Right renal pelvis (tissue), 4 donors: Measurements from ENCODE around the gene YIPF3. TPM values are rescaled to one million over a fixed set of nuclear protein-coding genes. Genes with fewer than 3 reads are reported as not detected.
"Not testable (repeated sequence)": the region's sequence is repeated elsewhere in the genome, so short reads cannot be mapped to it uniquely, and the experiment has no call there.

Experiments
- DNase-seq, 4 donors: peaks; one replicate each; pipeline ENCODE4 v3.0.0-alpha.2; 2013; ENCODE audit warnings: low read depth in 4 of 4, low spot score in 3 of 4, missing footprints in 1 of 4
- polyA plus RNA-seq, 4 donors: library from polyadenylated mRNA; unstranded; fragments of 120-200 nt; gene quantifications; one replicate each; pipeline ENCODE4 v1.2.1, GENCODE V29; 2013; ENCODE audit not compliant: insufficient read length in 4 of 4

The YIPF3 gene
- 100 to 1,000 TPM; 146 to 162 (median 153) TPM for polyA plus RNA-seq

- DNase-seq = peak; percentile 98 to 99 (median 98)
These were observed at the start of gene YIPF3, which contains the start of gene POLR1C for GRCh38 chr6:43516697-43517504. YIPF3 (minus strand) TSS chr6:43516926; CDS start chr6:43516807, 119 bp downstream. POLR1C (plus strand) TSS chr6:43517089; CDS start chr6:43517110, 21 bp downstream.

DNA sequence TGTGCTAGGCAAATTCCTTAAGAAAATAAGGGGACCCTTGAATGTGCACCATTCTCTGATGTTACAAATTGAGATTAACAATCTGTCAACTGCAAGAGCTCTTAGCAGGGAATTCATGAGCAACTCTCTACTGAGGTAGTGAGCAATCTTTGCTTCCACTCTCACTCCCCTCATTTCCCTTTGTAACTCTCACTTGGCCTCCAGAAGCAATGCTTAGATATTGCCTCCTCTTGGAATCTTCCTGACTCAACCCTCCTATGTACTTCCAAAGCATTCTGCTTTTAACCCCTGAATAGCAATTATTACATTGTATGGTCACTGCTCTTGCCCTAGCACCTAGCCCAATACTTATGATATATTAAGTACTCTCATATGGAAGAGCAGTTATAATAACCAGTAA lies 42.6 kb upstream of the YIPF3 start:
- DNase-seq = no peak

DNA sequence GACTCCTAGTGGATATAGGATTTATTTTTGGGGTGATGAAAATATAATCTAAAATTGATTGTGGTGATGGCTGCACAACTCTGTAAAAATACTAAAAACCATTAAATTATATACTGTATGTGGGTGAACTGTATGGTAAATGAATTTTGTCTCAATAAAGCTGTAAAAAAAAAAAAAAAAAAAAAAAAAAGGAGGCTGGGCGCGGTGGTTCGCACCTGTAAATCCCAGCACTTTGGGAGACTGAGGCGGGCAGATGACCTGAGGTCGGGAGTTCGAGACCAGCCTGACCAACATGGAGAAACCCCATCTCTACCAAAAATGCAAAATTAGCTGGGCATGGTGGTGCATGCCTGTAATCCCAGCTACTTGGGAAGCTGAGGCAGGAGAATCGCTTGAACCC lies 40.9 kb upstream of the YIPF3 start:
- DNase-seq = not testable (repeated sequence)

DNA sequence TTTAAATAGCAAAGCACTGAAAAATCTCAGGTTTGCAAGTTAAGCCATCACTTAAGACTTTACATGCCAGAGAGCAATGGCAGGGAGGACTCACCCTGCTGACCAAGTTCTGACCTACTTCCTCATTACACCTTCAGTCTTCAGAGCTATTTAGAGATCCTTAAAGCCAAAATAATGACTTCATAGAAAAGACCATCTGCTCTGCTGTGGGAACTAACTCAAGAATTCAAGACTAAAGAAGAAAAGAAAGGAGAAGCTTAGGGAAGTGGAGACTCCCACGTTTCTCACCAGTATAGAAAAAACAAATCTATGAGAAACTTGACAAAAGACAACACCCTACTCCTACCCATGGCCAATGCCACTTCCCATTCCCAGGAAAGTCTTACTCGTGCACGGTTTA lies 30.5 kb upstream of the YIPF3 start:
- DNase-seq = no peak

- DNase-seq = no peak
These were observed 27.7 kb upstream of the YIPF3 start for GRCh38 chr6:43544461-43544860.

- DNase-seq = no peak
These were observed 25.2 kb upstream of the YIPF3 start for GRCh38 chr6:43541774-43542471.

GRCh38 chr6:43540507-43540906 lies 23.8 kb upstream of the YIPF3 start:
- DNase-seq = no peak

- not testable (repeated sequence) for DNase-seq
These were observed 22.7 kb upstream of the YIPF3 start for GRCh38 chr6:43539409-43539808.

DNA sequence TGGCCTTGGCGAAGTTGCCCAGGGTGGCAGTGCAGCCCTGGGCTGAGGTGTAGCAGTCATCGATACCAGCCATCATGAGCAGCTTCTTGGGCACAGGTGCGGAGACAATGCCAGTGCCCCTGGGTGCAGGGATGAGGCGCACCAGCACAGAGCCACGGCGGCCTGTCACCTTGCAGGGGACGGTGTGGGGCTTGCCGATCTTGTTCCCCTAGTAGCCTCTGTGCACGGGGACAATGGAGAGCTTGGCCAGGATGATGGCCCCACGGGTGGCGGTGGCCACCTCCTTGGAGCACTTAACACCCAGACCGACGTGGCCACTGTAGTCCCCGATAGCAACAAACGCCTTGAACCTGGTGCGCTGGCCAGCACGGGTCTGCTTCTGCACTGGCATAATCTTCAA lies 22.3 kb upstream of the YIPF3 start:
- DNase-seq = not testable (repeated sequence)

- DNase-seq = no peak
These were observed 15.5 kb upstream of the YIPF3 start for GRCh38 chr6:43532201-43532600.

DNA sequence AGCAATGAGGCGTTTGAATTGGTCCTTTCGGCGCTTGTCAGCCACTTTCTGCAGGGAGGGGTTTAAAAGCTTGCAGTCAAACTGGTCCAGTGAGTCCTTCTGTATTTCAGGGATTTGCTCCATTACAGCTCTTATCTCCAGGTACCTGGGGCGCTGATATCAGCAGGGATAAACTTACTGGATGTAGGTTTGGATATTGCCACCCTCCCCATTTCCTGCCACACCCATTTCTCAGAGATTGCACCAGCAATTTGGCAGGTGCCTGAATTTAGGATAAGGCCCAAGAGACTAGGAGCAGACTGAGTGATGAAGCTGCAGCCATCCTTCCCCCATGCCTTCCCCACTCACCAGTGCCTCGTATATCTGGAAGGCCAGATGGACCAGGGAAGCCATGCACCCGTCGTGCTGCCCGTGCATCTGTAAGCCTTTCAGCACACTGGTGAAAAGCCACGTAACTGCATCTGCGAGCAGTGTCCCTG lies 7.8 kb upstream of the YIPF3 start:
- DNase-seq = no peak

DNA sequence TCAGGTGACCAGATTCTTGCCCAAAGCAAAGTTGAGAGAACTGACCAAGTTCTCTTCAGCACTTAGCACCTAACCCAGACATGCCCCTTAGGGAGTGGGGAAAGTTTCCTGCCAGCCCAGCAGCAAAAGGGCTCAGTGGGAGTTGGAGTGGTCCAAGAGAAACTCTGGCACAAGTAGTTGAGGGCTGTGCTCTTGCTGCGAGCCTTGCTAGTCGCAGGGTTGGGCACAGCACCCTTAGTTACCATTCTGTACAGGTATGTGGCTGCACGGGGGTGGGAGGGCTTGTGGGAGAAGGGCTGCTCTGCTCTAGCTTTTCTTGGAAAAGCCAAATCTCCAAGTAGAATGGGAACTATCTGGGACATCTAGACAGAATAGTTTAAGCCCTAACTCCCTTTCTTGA lies 6.6 kb upstream of the YIPF3 start:
- no peak for DNase-seq

- no peak for DNase-seq
These were observed 6.0 kb upstream of the YIPF3 start for GRCh38 chr6:43522547-43523261.

GRCh38 chr6:43521836-43522235 lies 5.1 kb upstream of the YIPF3 start:
- no peak for DNase-seq

GRCh38 chr6:43520097-43520496 lies 3.4 kb upstream of the YIPF3 start:
- DNase-seq = no peak

DNA sequence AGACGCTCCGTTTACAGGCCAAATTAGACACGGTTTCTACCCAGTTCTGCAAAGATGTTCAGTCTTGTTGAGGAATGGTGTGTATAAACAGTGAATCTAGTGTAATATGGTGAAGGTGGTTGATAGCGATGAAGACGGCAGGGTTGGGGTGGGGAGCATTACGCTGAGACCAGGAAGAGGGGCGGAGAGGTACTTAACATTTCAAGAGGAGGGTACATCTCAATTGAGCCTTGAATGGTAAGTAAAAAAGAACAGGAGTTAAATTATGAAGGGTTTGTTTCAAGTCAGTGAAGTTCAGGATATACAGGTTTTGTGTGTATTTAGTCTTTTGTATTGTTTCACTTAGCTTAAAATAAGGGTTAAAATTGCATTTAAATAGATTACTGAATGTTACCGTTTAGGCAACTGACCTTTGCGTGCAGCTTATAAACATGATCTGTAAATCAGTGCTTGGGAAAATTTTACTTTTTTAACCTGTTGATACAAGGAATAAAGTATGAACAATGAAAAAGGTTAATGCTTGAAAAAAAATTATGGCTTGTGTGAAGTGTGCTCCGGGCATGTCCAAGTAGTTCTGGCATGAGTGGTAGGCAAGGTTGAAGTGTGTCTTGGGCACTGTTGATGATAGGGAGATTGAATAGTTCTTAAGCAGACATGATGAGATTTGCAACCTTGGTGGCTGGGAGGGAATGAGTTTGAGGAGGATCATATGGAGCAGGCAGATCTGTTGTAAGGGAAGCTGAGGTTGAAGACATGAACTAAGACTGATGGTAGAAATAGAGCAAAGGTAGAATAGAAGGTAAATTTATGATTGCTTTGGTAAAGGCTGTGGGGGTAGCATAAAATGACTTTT lies 1.0 kb upstream of the YIPF3 start:
- DNase-seq = no peak

- DNase-seq = no peak
These were observed 394 bp downstream of the YIPF3 start for GRCh38 chr6:43516367-43516696.

DNA sequence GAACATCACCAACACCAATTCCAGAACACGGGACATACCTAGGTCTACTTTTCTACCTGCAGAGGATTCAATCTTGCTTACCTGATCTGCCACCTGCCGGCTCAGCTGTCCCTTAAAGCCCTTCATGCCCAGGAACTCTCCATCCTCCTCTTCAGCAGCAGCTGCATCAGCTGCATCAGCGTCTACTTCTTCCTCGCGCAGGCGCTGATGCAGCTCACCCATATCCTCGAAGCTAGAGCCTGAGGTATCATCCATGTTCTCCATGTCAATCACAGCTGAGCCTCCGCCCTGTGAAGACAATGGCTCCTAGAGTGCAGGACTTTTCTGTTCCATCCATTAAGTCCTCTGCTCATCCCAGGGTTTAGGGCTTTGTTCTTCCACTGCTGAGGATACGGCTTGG lies 918 bp downstream of the YIPF3 start:
- no peak for DNase-seq

DNA sequence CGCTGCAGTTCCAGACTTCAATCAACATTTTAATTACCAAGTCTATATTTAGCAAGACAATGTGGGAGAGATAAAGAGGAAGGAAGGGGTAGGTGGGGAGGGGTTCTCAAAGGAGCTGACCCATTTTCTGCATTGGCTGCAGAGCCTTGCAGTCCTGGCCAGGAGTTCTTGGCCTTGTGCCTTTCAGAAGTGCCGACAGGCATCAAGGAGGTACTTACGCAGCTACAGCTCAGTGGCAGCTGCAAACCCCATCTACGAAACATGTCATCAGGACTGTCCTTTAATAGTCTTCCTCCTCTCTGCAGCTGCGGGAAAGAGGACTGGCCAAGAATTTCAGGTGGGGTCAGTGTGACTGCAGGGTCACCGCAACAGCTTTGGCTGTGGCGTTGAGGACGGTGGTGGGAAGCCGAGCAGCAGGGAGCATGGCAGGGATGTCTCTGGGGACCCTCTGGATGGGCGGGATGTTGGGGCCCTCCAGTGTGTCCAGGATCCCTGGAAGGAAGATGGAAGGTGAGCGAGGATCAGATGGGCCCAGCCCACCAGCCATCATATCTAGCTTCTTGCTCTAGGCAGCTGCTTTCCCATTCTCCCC lies 4.8 kb downstream of the YIPF3 start:
- no peak for DNase-seq

GRCh38 chr6:43510827-43511163 lies 5.9 kb downstream of the YIPF3 start:
- DNase-seq = no peak
